HUDEP-2 (cell line): ENCODE measurements around the gene MAST4.

Experiments used
- DNase-seq, 76 experiments: peaks; one replicate each; lab custom pipeline; 2025; ENCODE audit not compliant: unreplicated experiment in 76 of 76; lab: John Stamatoyannopoulos, UW

Gene MAST4

DNA sequence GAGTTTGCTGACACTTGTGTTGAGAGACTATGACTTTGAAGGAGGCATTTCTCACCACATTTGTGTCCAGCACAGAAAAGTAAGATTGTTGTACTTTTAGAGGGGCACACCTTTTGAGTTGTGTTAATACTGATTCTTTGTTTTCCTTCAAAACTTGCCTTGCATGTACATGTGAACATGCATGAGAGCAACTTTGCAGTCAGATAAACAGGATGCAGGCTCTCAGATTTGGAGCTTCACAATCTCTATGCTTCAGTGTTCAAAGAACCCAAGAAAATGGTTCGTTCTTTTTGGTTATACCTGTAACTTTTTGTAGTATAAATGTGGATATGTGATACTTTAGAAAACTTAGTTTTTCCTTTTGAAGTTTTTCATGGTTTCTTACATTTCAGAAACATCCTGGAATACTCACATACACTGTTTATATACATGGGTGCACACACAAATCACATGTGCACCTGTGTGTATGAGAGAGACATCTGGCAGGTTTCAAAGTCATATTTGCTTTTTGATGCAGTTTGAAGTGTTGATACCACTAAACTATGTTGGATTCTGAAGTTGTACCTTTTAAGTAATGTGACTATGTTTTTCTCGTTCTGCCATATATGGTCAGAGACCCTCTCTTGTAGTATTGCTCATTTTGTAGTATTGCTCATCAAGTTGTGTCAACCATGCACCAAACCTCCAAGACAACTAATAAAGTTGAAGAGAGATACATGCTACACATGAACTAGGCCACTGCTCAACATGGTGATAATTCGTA lies 409.7 kb downstream of the MAST4 start:
- DNase-seq, result peak in 1 of 76 experiments; percentile 9

DNA sequence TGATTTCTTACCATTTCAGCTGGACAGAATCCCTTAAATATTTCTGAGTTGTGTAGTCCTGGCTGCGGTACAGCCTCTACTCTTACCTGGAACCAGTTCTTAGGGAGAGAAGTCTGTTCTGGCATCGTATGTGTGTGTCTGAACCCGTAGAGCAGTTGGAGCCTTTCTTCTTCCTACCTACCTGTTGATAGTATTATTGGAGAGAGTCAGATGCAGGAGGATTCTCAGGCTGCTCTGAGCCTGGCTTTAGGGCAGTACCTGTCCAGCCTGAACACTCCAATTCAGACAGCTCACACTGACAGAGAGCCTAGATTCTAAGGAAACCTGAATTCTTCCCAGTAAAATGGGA lies 410.3 kb downstream of the MAST4 start:
- no peak for DNase-seq

DNA sequence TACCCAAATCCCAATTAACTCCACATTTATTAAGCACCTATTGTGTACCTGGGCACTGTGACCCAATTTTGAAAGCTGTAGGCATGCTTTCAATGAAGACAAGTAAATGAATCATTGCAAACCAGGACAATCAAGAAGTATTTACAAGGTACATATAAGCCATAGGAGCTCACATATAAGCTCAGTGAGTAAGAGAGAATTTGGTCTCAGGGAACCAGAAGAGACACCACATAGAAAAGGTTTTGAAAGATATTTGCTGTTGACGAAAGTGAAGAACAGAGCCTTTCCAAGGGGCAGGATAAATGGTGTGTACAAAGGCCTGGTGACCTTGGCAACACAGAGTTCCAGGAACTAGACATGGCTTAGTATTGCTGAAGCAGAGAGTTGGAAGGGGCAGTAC lies 412.8 kb downstream of the MAST4 start:
- DNase-seq, result no peak

- no peak for DNase-seq
Observed at GRCh38 chr5:67010684-67011409, 414.7 kb downstream of the MAST4 start.

DNA sequence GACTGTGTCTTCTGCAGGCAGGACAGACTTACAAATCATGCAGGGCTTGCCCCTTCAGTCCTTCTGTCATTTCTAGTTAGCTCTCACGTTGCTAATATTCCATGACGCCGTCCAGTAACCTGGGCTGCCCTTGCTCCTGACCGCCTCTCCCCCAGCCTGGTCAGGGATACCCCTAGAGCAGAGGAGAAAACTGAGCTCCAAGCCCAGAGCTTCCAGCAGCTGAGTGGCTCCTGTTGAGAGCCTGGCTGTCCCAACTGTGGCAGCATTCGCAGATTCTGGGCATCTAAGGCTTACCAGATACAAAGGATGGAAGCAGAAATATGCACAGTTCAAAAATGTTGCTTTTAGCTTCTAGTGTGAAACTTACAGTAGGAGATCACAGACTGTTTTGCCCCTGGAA lies 415.2 kb downstream of the MAST4 start:
- no peak for DNase-seq

- DNase-seq, result no peak
Observed at GRCh38 chr5:67012171-67012570, 416.0 kb downstream of the MAST4 start.

GRCh38 chr5:67013719-67014118 lies 417.5 kb downstream of the MAST4 start:
- DNase-seq, result no peak

DNA sequence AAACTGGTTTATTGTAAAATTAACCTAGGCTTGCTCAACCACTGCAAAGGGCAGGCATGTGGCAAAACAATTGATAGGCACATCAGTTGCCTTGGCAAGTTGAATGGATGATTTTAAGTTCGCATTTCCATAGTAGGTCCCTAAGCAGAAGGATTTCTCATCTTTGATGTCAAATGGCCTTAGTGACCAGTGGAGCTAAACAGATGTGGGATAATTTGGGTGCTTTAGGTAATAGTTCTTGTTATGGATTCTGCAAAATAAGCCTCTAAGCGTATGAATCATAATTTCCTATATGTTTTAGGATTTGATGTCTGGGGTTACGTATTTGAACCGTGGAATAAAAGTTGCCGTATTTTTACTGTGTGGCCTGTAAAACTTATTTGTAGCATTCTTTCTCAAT lies 418.0 kb downstream of the MAST4 start:
- no peak for DNase-seq

- no peak for DNase-seq
Observed at GRCh38 chr5:67014957-67015400, 418.8 kb downstream of the MAST4 start.

DNA sequence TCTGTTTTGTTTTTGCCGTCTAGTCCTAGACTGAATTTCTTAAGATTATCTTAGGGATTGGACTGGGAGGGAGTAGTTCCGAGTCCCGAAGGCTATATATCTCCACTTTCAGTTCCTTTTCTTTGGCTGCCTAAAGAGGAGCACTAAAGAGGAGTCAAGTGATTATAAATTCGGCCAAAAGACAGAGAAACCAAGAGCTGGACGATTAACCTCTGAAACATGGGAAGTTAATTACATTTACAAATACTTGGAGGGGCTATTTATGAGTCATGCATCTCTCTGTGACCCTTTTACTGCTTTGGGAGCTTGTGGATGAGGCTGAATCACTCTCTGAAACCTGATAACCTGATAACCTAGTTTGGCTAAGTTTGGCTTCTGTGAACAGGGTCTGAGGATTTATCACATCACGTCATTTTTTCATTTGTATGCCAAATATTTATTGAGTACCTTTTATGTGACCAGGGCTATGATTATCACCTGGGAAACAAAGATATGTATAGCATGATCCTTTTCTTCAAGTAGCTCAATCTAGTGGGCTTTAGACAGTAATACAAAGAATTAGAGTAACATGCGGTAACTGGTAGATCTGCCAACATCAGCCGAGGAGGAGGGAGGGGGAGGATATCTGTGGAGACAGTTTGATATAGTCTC lies 419.5 kb downstream of the MAST4 start:
- peak in 4 of 76 experiments; percentile 2 to 11 (median 10) for DNase-seq

DNA sequence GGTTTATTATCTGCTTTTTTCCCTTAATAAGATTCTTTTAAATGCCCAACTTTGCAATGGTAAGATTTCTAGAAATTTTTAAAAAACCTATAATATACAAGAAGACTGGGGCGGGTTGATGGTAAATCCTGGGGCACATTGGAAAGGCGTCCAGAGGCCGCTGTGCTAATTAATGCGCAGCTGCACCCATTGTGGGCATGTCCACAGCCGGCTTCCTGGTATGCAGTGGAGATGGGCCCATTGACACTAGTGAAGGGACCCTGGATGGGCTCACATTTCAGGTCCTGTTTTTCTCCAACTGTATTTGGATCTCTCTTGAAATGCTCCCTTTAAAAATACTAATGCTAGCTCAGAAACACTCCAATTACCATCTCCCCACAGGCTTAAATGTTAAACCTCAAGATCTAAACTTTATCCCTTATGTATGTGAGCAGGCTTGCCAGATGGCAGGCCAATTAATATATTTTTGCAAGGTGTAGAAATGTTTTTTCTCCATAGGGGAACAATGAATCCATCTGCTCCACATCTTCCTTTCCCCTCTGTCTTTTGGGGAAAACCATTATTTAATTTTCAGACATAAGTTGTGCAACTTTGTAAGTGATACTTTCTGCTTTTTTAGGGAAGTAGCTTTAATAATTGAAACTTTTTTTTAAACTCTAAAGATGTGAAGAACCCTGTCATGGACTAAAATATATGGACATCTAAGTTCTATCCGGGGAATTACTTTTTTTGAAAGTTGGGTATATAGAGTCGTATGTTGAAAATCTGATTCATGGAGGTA lies 423.1 kb downstream of the MAST4 start:
- no peak for DNase-seq

GRCh38 chr5:67020096-67020615 lies 424.0 kb downstream of the MAST4 start:
- no peak for DNase-seq

- DNase-seq, result peak in 1 of 76 experiments; percentile 6
Observed at GRCh38 chr5:67021031-67021430, 424.8 kb downstream of the MAST4 start.

DNA sequence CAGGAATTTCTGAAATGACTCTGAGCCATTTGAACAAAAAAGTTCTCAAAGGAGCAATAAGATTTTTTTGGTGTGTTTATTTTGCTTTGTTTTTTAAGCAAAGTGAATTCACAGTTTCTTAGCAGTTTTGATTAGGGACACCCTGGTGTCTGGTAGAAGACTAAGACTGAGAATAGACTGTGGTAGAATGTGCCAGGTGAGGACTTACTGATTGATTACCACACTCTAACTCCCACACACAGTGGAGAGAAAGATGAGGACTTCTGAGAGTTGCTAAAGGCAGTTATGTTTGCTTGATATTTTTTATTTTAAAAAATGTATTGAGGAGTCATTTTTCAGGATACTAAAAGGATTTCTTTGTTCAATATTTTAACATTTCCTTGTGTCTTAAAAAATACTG lies 425.3 kb downstream of the MAST4 start:
- no peak for DNase-seq

DNA sequence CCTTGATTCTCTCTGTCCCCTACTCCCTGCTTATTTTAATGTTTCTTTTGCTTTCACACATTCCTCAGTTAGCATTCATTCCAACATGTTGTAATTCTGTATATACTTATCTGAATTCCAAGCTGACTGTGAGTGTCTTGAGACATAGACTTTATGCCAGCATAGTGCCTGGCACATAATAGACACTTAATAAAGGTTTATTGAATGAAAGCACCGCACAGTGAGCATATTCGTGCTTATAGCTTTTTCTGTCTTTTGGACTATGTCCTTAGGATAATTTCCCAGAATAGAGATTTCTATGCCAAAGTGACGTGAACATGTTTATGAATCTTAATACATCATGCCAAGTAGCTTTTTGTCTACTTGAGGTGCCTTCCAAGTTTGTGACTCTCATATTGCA lies 425.8 kb downstream of the MAST4 start:
- no peak for DNase-seq

DNA sequence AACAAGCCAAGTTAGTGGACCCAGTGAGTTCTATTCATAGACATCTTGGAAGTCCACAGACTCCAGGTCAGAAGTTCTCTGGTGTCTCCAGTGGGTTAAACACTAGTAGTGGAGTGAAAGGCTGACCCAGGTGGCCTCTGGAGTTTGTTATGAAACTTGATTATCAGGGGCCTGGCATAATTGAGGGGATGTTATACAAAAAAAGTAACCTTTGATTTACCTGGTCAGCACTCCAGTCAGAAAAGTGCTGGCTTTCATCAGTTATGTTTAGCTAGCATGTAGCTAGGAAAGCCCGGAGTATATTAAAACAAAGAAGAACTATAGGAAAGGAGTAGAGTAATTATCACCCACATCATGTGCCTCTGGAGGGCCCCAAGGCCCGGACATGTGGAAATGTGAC lies 429.3 kb downstream of the MAST4 start:
- no peak for DNase-seq

GRCh38 chr5:67026278-67026677 lies 430.1 kb downstream of the MAST4 start:
- DNase-seq, result no peak

DNA sequence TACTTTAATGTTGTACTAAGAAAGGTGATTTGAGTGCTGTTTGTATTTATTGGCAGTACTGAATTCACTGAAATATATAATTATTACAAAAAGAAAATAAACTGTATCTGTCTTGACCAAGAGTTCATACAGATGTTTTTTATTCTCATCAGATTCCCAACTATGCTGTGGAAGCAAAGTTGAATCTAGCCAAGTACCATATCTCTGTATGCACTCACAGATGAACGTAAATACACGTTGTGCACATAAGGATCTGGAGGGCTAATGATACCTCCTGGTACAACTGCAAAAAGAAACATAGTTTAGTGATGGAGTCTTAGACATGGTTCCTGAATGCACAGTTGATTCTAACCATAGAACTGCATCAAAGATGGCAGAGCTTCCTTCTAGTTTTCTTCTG lies 431.0 kb downstream of the MAST4 start:
- DNase-seq, result no peak

DNA sequence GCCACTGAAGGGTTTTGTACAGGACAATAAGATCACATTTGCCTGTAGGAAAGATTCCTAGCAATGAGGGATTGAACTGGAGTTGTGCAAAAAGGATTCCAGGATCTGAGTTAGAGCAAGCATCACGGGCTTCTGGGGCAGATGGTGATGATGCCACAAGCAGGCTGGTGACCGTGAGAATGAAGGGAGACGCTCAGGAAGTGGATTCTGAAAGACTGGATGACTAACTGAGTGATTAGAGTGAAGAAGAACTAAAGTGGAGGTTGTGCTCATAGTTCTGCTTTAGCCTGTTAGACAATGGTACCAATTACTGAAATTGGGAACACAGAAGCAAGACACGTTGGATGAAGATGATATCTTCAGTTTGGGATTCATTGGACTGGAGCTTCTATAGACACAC lies 432.2 kb downstream of the MAST4 start:
- DNase-seq, result no peak

DNA sequence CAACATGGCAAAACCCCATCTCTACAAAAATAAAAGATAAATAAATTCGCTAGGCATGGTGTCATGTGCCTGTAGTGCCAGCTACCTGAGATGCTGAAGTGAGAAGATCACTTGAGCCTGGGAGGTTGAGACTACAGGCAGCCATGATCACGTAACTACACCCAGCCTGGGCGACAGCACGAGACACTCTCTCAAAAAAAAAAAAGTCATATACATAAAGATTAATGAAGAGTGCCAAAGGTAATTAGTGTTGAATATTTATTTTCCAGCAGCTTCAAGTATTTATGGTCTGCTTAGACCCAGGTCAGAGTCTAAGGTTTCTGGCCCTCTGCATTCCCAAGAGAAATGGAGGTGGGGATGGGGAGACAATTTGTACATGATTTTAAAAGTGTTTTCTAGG lies 432.7 kb downstream of the MAST4 start:
- no peak for DNase-seq

- no peak for DNase-seq
Observed at GRCh38 chr5:67029481-67029880, 433.3 kb downstream of the MAST4 start.
